Coronary artery (tissue), 2 donors: Measurements from ENCODE around the gene TPI1.

Experiments used
- DNase-seq: peaks from one replicate; pipeline ENCODE4 v3.0.0-alpha.2; 2017; ENCODE audit warnings: low spot score
- H3K27ac ChIP-seq, 2 donors: fragments of 200-600 bp; sonication (generic); one replicate each; pipeline ENCODE4 v1.5.1; 2016 to 2019
- H3K4me3 ChIP-seq: fragments of 200-600 bp; sonication (generic); 2 replicates; pipeline ENCODE4 v1.5.1; 2016; ENCODE audit warnings: mild to moderate bottlenecking, moderate library complexity
- CTCF ChIP-seq: fragments of 200-600 bp; sonication (generic); IDR thresholded peaks from one replicate; pipeline ENCODE4 v1.5.1; 2019; ENCODE audit warnings: antibody characterized with exemption

Gene TPI1

GRCh38 chr12:6825398-6826124, 41.8 kb upstream of the TPI1 start:
- peak overlapping the region; percentile 54 for H3K4me3 ChIP-seq
- H3K27ac ChIP-seq, result no peak overlapping the region
- DNase-seq, result peak; percentile 87
- TF ChIP-seq CTCF, result peak; percentile 91

GRCh38 chr12:6826125-6826733, 41.1 kb upstream of the TPI1 start:
- no peak for DNase-seq
- Histone ChIP-seq H3K4me3 (no peak overlapping the region), H3K27ac (no peak overlapping the region)
- no peak for TF ChIP-seq CTCF

GRCh38 chr12:6826734-6827436, 40.4 kb upstream of the TPI1 start:
- H3K27ac ChIP-seq, result peak overlapping the region in 1 of 2 donors; percentile 94
- no peak for DNase-seq
- no peak for TF ChIP-seq CTCF

GRCh38 chr12:6827437-6827911, 39.9 kb upstream of the TPI1 start:
- peak overlapping the region; percentile 92 for H3K4me3 ChIP-seq
- peak; percentile 90 for DNase-seq
- no peak for TF ChIP-seq CTCF
- H3K27ac ChIP-seq, result peak overlapping the region in 1 of 2 donors; percentile 94

More at GRCh38 chr12:6826734-6827436, 40.4 kb upstream of the TPI1 start:
- H3K4me3 ChIP-seq, result no peak overlapping the region

- no peak for DNase-seq
- Histone ChIP-seq H3K27ac (peak within 1 kb of the TSS; percentile 85 to 94), H3K4me3 (peak within 1 kb of the TSS; percentile 92)
- no peak for TF ChIP-seq CTCF
These were observed 39.1 kb upstream of the TPI1 start, which contains the start of gene P3H3 for GRCh38 chr12:6827982-6828780. TSS of gene P3H3 (plus strand) at chr12:6828407. CDS start at chr12:6828441, 34 bp downstream.

- Histone ChIP-seq H3K27ac (peak overlapping the region; percentile 85 to 94), H3K4me3 (peak overlapping the region; percentile 92)
- TF ChIP-seq CTCF, result no peak
- no peak for DNase-seq
These were observed 38.4 kb upstream of the TPI1 start for GRCh38 chr12:6828781-6829535.
